Stimulated activated CD4-positive, alpha-beta T cell treated with anti-CD3 and anti-CD28 coated beads, Interleukin-12 subunit alpha, Interleukin-12 subunit beta, amount 100 ng/mL, for 24 hours (primary cell): ENCODE measurements around the gene IL20RA.
"Not testable (repeated sequence)": the region's sequence is repeated elsewhere in the genome, so short reads cannot be mapped to it uniquely, and the experiment has no call there.

Experiments used
- DNase-seq, 2 experiments: peaks; one replicate each; pipeline ENCODE4 v3.0.0-alpha.2; 2020; ENCODE audit warnings: low read depth in 2 of 2

Gene IL20RA

GRCh38 chr6:137044366-137045221 lies at the start of gene IL20RA:
TSS of gene IL20RA (minus strand) at chr6:137044965. CDS start at chr6:137044728, 237 bp downstream.
- no peak for DNase-seq

GRCh38 chr6:137093183-137094069 lies 48.7 kb upstream of the IL20RA start:
- DNase-seq, result no peak

GRCh38 chr6:137092018-137092417 lies 47.3 kb upstream of the IL20RA start:
- no peak for DNase-seq

- no peak for DNase-seq
Measured at GRCh38 chr6:137089305-137089704, 44.5 kb upstream of the IL20RA start.

GRCh38 chr6:137087902-137088301 lies 43.1 kb upstream of the IL20RA start:
- DNase-seq, result no peak

GRCh38 chr6:137086031-137086430 lies 41.3 kb upstream of the IL20RA start:
- DNase-seq, result no peak

GRCh38 chr6:137084865-137085617 lies 40.3 kb upstream of the IL20RA start:
- no peak for DNase-seq

- no peak for DNase-seq
Measured at GRCh38 chr6:137084090-137084489, 39.3 kb upstream of the IL20RA start.

- no peak for DNase-seq
Measured at GRCh38 chr6:137081997-137082396, 37.2 kb upstream of the IL20RA start.

- no peak for DNase-seq
Measured at GRCh38 chr6:137080711-137081110, 35.9 kb upstream of the IL20RA start.

- DNase-seq, result peak; percentile 19 to 33
Measured at GRCh38 chr6:137076277-137077068, 31.7 kb upstream of the IL20RA start.

GRCh38 chr6:137075790-137076189 lies 31.0 kb upstream of the IL20RA start:
- DNase-seq, result not testable (repeated sequence)

GRCh38 chr6:137070303-137070702 lies 25.5 kb upstream of the IL20RA start:
- DNase-seq, result no peak

GRCh38 chr6:137067399-137067798 lies 22.6 kb upstream of the IL20RA start:
- no peak for DNase-seq

- no peak for DNase-seq
Measured at GRCh38 chr6:137058037-137058436, 13.3 kb upstream of the IL20RA start.

- DNase-seq, result no peak
Measured at GRCh38 chr6:137056121-137056880, 11.5 kb upstream of the IL20RA start.

GRCh38 chr6:137051790-137052472 lies 7.2 kb upstream of the IL20RA start:
- no peak for DNase-seq

- no peak for DNase-seq
Measured at GRCh38 chr6:137049095-137049494, 4.3 kb upstream of the IL20RA start.

- no peak for DNase-seq
Measured at GRCh38 chr6:137046871-137047412, 2.2 kb upstream of the IL20RA start.
